ENCODE results near the gene ATP13A3.

- no peak for TF ChIP-seq CTCF (IDR thresholded peaks at IDR 0.05)
- no peak for TF ChIP-seq POLR2A (IDR thresholded peaks at IDR 0.05)
These were observed 117.1 kb downstream of the ATP13A3 start, which contains the start of gene LRRC15 for GRCh38 chr3:194369522-194370279.

Measured in gastroesophageal sphincter (tissue), 3 donors.